Tibial nerve (tissue), 3 donors: Measurements from ENCODE around the gene FGFR4.

Experiments
- POLR2A ChIP-seq, 2 donors: fragments of 450-650 bp; IDR thresholded peaks; one replicate each; pipeline ENCODE4 v1.6.1; 2017; ENCODE audit warnings: antibody characterized with exemption in 2 of 2, mild to moderate bottlenecking in 2 of 2, moderate library complexity in 2 of 2
- TF ChIP-seq, protein P1 (sequence below), 5 experiments: fragments of 200-600 bp in 3 of 5; fragments of 450-650 bp in 2 of 5; sonication (generic) in 3 of 5; IDR thresholded peaks; one replicate each; pipeline ENCODE4 v1.5.1; 2016 to 2019; ENCODE audit warnings: antibody characterized with exemption in 5 of 5, mild to moderate bottlenecking in 3 of 5, moderate library complexity in 2 of 5

DNA sequence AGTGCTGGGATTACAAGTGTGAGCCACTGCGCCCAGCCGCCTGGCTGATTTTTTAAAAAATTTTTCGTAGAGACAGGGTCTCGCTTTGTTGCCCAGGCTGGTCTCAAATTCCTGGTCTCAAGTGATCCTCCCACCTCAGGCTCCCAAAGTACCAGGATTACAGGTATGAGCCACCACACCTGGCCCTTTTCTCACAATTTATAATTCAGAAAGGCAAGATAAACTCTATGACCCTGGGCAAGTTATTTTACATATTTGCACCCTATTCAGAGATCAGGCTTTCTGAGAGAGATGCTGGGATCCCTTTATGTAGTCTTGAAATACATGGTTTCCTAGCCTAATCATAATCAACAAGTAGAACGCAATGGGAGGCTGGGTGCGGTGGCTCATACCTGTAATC is 43.6 kb upstream of the FGFR4 start:
- no peak for TF ChIP-seq POLR2A (IDR thresholded peaks at IDR 0.05)
- TF ChIP-seq, protein P1, sequence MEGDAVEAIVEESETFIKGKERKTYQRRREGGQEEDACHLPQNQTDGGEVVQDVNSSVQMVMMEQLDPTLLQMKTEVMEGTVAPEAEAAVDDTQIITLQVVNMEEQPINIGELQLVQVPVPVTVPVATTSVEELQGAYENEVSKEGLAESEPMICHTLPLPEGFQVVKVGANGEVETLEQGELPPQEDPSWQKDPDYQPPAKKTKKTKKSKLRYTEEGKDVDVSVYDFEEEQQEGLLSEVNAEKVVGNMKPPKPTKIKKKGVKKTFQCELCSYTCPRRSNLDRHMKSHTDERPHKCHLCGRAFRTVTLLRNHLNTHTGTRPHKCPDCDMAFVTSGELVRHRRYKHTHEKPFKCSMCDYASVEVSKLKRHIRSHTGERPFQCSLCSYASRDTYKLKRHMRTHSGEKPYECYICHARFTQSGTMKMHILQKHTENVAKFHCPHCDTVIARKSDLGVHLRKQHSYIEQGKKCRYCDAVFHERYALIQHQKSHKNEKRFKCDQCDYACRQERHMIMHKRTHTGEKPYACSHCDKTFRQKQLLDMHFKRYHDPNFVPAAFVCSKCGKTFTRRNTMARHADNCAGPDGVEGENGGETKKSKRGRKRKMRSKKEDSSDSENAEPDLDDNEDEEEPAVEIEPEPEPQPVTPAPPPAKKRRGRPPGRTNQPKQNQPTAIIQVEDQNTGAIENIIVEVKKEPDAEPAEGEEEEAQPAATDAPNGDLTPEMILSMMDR (IDR thresholded peaks at IDR 0.05), result no peak
